Gastroesophageal sphincter (tissue), 4 donors: Measurements from ENCODE around the gene CD19. TPM values are rescaled to one million over a fixed set of nuclear protein-coding genes. Genes with fewer than 3 reads are reported as not detected.
A peak's percentile ranks its signal among the peaks of the same experiment; 100 is the strongest.

Experiments used
- ATAC-seq: fragments of 150-250 bp; one replicate; pipeline ENCODE4 v1.9.1; 2016; ENCODE audit warnings: mild to moderate bottlenecking, moderate library complexity
- H3K27ac ChIP-seq, 4 donors: fragments of 200-600 bp; sonication (generic) in 3 of 4; 1 replicate in 3 of 4; 2 replicates in 1 of 4; pipeline ENCODE4 v1.5.1; 2016 to 2019
- H3K27me3 ChIP-seq: fragments of 200-600 bp; sonication (generic); one replicate; pipeline ENCODE4 v1.5.1; 2019
- H3K36me3 ChIP-seq, 2 donors: fragments of 200-600 bp; sonication (generic); one replicate each; pipeline ENCODE4 v1.5.1; 2019; ENCODE audit warnings: control low read depth in 1 of 2
- H3K4me1 ChIP-seq, 3 donors: fragments of 200-600 bp; sonication (generic); 1 replicate in 2 of 3; 2 replicates in 1 of 3; pipeline ENCODE4 v1.5.1; 2016 to 2019; ENCODE audit warnings: control low read depth in 2 of 3
- H3K4me3 ChIP-seq, 2 donors: fragments of 200-600 bp; sonication (generic); one replicate each; pipeline ENCODE4 v1.5.1; 2019; ENCODE audit warnings: mild to moderate bottlenecking in 1 of 2, moderate library complexity in 1 of 2
- H3K9me3 ChIP-seq, 3 donors: fragments of 200-600 bp; sonication (generic); one replicate each; pipeline ENCODE4 v1.5.1; 2017 to 2019; ENCODE audit warnings: control low read depth in 2 of 3
- CTCF ChIP-seq, 4 experiments: fragments of 200-600 bp in 2 of 4; fragments of 450-650 bp in 2 of 4; sonication (generic) in 1 of 4; IDR thresholded peaks; one replicate each; pipeline ENCODE4 v1.5.1; 2017 to 2019; ENCODE audit warnings: antibody characterized with exemption in 4 of 4, mild to moderate bottlenecking in 2 of 4, moderate library complexity in 2 of 4
- EP300 ChIP-seq: sonication (generic); formaldehyde crosslinking; IDR thresholded peaks from one replicate; pipeline ENCODE4 v1.6.1; 2017; ENCODE audit warnings: antibody characterized with exemption, mild to moderate bottlenecking
- POLR2A ChIP-seq, 2 donors: fragments of 450-650 bp; IDR thresholded peaks; one replicate each; pipeline ENCODE4 v1.6.1; 2017; ENCODE audit warnings: antibody characterized with exemption in 2 of 2, mild to moderate bottlenecking in 2 of 2, moderate library complexity in 1 of 2
- POLR2AphosphoS5 ChIP-seq: sonication (generic); formaldehyde crosslinking; IDR thresholded peaks from one replicate; pipeline ENCODE4 v1.6.1; 2017; ENCODE audit warnings: antibody characterized with exemption
- WGBS, 2 donors: methylation state at CpG; one replicate each; pipeline ENCODE4 v1.1.5; 2018; ENCODE audit warnings: low coverage in 1 of 2; 5-methylcytosine and 5-hydroxymethylcytosine counted together
- total RNA-seq, 4 donors: library from RNA; depleted of rRNA; stranded (reverse); fragments of >200 nt; gene quantifications; one replicate each; pipeline ENCODE4 v1.1.0, GENCODE V29; 2016

The CD19 gene
- total RNA-seq, 4 donors from 2014 or later = not detected

DNA sequence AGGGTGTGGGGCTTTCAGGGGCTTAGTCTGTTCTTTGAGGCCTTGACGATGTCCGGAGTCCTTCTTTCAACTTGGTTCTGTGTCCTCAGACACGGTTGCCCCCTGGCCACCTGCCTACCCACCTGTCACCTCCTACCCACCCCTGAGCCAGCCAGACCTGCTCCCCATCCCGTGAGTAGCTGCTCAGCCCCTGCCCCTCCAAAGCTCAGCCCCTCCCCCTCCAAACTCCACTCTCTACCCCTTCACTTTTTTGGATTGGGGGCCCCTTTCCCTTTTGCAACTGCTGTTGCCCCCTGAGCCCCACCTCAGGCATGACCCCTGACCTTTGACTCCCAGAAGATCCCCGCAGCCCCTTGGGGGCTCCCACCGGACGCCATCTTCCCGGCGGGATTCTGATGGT is 54.3 kb downstream of the CD19 start:
- H3K27me3 ChIP-seq = no peaks in the 10 kb centered on the region
- H3K27ac ChIP-seq = no peak overlapping the region
- peaks cover 0 to 98% of the 10 kb centered on the region in 2 donors for H3K36me3 ChIP-seq
- H3K4me3 ChIP-seq = peak overlapping the region in 1 of 2 donors; percentile 32
- 90 to 96% methylated on average over 2 to 9 of the region's 9 CpGs for WGBS, 2 donors
- TF ChIP-seq CTCF (IDR thresholded peaks at IDR 0.05) (no peak), POLR2AphosphoS5 (no peak), EP300 (no peak), POLR2A (IDR thresholded peaks at IDR 0.05) (no peak)
- no peak for ATAC-seq
- H3K4me1 ChIP-seq = no peaks in the 10 kb centered on the region
- H3K9me3 ChIP-seq = peaks cover 0 to 13% (median 0%) of the 10 kb centered on the region in 3 donors

GRCh38 chr16:28986492-28986891 is 54.7 kb downstream of the CD19 start:
- ATAC-seq = no peak
- Histone ChIP-seq H3K36me3 (peaks cover 0 to 93% of the 10 kb centered on the region in 2 donors), H3K27me3 (no peaks in the 10 kb centered on the region), H3K27ac (no peak overlapping the region), H3K4me3 (no peak overlapping the region), H3K4me1 (no peaks in the 10 kb centered on the region), H3K9me3 (peaks cover 0 to 13% (median 0%) of the 10 kb centered on the region in 3 donors)
- no peak for TF ChIP-seq EP300
- TF ChIP-seq POLR2AphosphoS5 = no peak
- no peak for TF ChIP-seq POLR2A (IDR thresholded peaks at IDR 0.05)
- no peak for TF ChIP-seq CTCF (IDR thresholded peaks at IDR 0.05)
- WGBS, 2 donors = 82 to 94% methylated on average over 3 to 7 of the region's 13 CpGs

GRCh38 chr16:28987170-28987853 is 55.5 kb downstream of the CD19 start:
- TF ChIP-seq POLR2AphosphoS5 = no peak
- Histone ChIP-seq H3K4me3 (no peak overlapping the region), H3K9me3 (peaks cover 0 to 13% (median 0%) of the 10 kb centered on the region in 3 donors), H3K27ac (no peak overlapping the region), H3K27me3 (no peaks in the 10 kb centered on the region), H3K36me3 (peaks cover 0 to 85% of the 10 kb centered on the region in 2 donors), H3K4me1 (no peaks in the 10 kb centered on the region)
- WGBS, 2 donors = 97 to 100% methylated on average over 3 to 4 of the region's 4 CpGs
- ATAC-seq = no peak

Other genes with a start within 250 kb of the CD19 start
- gene EIF3C, start 220.5 kb upstream of the CD19 start, total RNA-seq = 100 to 1,000 TPM in 3 of 4 donors, 10 to 100 TPM in 1; 95.7 to 301 (median 173) TPM
- 1 to 10 TPM in 3 of 4 donors, under 1 TPM in 1; 0.35 to 8.2 (median 3.0) TPM for gene NPIPB9, start 180.2 kb upstream of the CD19 start, total RNA-seq
- 10 to 100 TPM; 44.4 to 65.1 (median 56.9) TPM for gene ATXN2L, start 109.0 kb upstream of the CD19 start, total RNA-seq
- 10 to 100 TPM; 72.2 to 91.9 (median 85.3) TPM for gene TUFM, start 85.6 kb upstream of the CD19 start, total RNA-seq
- gene SH2B1, start 68.1 kb upstream of the CD19 start, total RNA-seq = 10 to 100 TPM; 23.6 to 51.0 (median 28.3) TPM
- under 1 TPM in 1 of 4 donors, not detected in 3; 0.31 TPM for gene ATP2A1, start 53.5 kb upstream of the CD19 start, total RNA-seq
- 10 to 100 TPM; 18.9 to 30.2 (median 24.9) TPM for gene RABEP2, start 6.7 kb upstream of the CD19 start, total RNA-seq
- 10 to 100 TPM; 13.9 to 28.0 (median 22.8) TPM for gene NFATC2IP, start 19.0 kb downstream of the CD19 start, total RNA-seq
- 10 to 100 TPM; 17.6 to 25.6 (median 20.2) TPM for gene SPNS1, start 42.8 kb downstream of the CD19 start, total RNA-seq
- 10 to 100 TPM in 1 of 4 donors, 1 to 10 TPM in 3; 2.3 to 12.3 (median 5.4) TPM for gene LAT, start 53.1 kb downstream of the CD19 start, total RNA-seq